ENCODE measurements around the gene LARP6.

GRCh38 chr15:70859322-70859908, 5.5 kb upstream of the LARP6 start:
- TF ChIP-seq, protein P1, sequence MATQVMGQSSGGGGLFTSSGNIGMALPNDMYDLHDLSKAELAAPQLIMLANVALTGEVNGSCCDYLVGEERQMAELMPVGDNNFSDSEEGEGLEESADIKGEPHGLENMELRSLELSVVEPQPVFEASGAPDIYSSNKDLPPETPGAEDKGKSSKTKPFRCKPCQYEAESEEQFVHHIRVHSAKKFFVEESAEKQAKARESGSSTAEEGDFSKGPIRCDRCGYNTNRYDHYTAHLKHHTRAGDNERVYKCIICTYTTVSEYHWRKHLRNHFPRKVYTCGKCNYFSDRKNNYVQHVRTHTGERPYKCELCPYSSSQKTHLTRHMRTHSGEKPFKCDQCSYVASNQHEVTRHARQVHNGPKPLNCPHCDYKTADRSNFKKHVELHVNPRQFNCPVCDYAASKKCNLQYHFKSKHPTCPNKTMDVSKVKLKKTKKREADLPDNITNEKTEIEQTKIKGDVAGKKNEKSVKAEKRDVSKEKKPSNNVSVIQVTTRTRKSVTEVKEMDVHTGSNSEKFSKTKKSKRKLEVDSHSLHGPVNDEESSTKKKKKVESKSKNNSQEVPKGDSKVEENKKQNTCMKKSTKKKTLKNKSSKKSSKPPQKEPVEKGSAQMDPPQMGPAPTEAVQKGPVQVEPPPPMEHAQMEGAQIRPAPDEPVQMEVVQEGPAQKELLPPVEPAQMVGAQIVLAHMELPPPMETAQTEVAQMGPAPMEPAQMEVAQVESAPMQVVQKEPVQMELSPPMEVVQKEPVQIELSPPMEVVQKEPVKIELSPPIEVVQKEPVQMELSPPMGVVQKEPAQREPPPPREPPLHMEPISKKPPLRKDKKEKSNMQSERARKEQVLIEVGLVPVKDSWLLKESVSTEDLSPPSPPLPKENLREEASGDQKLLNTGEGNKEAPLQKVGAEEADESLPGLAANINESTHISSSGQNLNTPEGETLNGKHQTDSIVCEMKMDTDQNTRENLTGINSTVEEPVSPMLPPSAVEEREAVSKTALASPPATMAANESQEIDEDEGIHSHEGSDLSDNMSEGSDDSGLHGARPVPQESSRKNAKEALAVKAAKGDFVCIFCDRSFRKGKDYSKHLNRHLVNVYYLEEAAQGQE (IDR thresholded peaks at IDR 0.05; ENCODE audit: low read depth): no peak
- TF ChIP-seq ZNF274 (IDR thresholded peaks at IDR 0.05; ENCODE audit: low read depth, low read length): no peak

All from HCT116 (cell line).